SK-N-SH treated with all-trans-retinoic acid at 6 μM for 48 hours (cell line): ENCODE data around the gene FER.

Experiments used
- PPARA ChIP-seq: fragments of 250-450 bp; sonication (Bioruptor Pico); IDR thresholded peaks from 2 replicates; pipeline ENCODE4 v1.5.0; 2020; ENCODE audit warnings: mild to moderate bottlenecking, borderline replicate concordance
- TOX ChIP-seq: fragments of 250-450 bp; sonication (Bioruptor Pico); IDR thresholded peaks from 2 replicates; pipeline ENCODE4 v1.8.0; 2021; ENCODE audit warnings: mild to moderate bottlenecking, moderate library complexity, borderline replicate concordance

GRCh38 chr5:109170629-109171350 is 423.1 kb downstream of the FER start:
- no peak for TF ChIP-seq PPARA (CRISPR knock-in tag)
- no peak for TF ChIP-seq TOX (CRISPR knock-in tag)
